ENCODE results near the gene CTNNA3.

The CTNNA3 gene

GRCh38 chr10:67011981-67012380 is 684.0 kb downstream of the CTNNA3 start:
- DNase-seq (ENCODE audit: low read depth) = no peak

GRCh38 chr10:67011480-67011879 is 684.5 kb downstream of the CTNNA3 start:
- no peak for DNase-seq (ENCODE audit: low read depth)

- DNase-seq (ENCODE audit: low read depth) = no peak
Observed at GRCh38 chr10:67005981-67006380, 690.0 kb downstream of the CTNNA3 start.

GRCh38 chr10:67004690-67005089 is 691.3 kb downstream of the CTNNA3 start:
- no peak for DNase-seq (ENCODE audit: low read depth)

- no peak for DNase-seq (ENCODE audit: low read depth)
Observed at GRCh38 chr10:66999762-67000545, 696.0 kb downstream of the CTNNA3 start.

GRCh38 chr10:66996996-66997395 is 699.0 kb downstream of the CTNNA3 start:
- DNase-seq (ENCODE audit: low read depth) = no peak

GRCh38 chr10:66990143-66990830 is 705.7 kb downstream of the CTNNA3 start:
- no peak for DNase-seq (ENCODE audit: low read depth)

GRCh38 chr10:66983475-66983818 is 712.5 kb downstream of the CTNNA3 start:
- no peak for DNase-seq (ENCODE audit: low read depth)

- DNase-seq (ENCODE audit: low read depth) = no peak
Observed at GRCh38 chr10:66982792-66983474, 713.1 kb downstream of the CTNNA3 start.

GRCh38 chr10:66982053-66982420 is 714.0 kb downstream of the CTNNA3 start:
- no peak for DNase-seq (ENCODE audit: low read depth)

GRCh38 chr10:66981361-66982052 is 714.5 kb downstream of the CTNNA3 start:
- DNase-seq (ENCODE audit: low read depth) = no peak

- DNase-seq (ENCODE audit: low read depth) = no peak
Observed at GRCh38 chr10:66980246-66980815, 715.7 kb downstream of the CTNNA3 start.

- no peak for DNase-seq (ENCODE audit: low read depth)
Observed at GRCh38 chr10:66964946-66965345, 731.0 kb downstream of the CTNNA3 start.

- DNase-seq (ENCODE audit: low read depth) = no peak
Observed at GRCh38 chr10:66958466-66958865, 737.5 kb downstream of the CTNNA3 start.

- DNase-seq (ENCODE audit: low read depth) = no peak
Observed at GRCh38 chr10:66951896-66952295, 744.1 kb downstream of the CTNNA3 start.

- no peak for DNase-seq (ENCODE audit: low read depth)
Observed at GRCh38 chr10:66943590-66943989, 752.4 kb downstream of the CTNNA3 start.

- DNase-seq (ENCODE audit: low read depth) = no peak
Observed at GRCh38 chr10:66942407-66942806, 753.6 kb downstream of the CTNNA3 start.

- no peak for DNase-seq (ENCODE audit: low read depth)
Observed at GRCh38 chr10:66941491-66941890, 754.5 kb downstream of the CTNNA3 start.

GRCh38 chr10:66940965-66941364 is 755.0 kb downstream of the CTNNA3 start:
- DNase-seq (ENCODE audit: low read depth) = no peak

- DNase-seq (ENCODE audit: low read depth) = no peak
Observed at GRCh38 chr10:66934711-66935110, 761.3 kb downstream of the CTNNA3 start.

- no peak for DNase-seq (ENCODE audit: low read depth)
Observed at GRCh38 chr10:66931949-66932343, 764.0 kb downstream of the CTNNA3 start.

- DNase-seq (ENCODE audit: low read depth) = no peak
Observed at GRCh38 chr10:66931340-66931948, 764.6 kb downstream of the CTNNA3 start.

Data from activated T-helper 9 cell treated with anti-CD3 and anti-CD28 coated beads, Interleukin-2, amount 50 U/mL, for 16 hours (primary cell).